Measurements from ENCODE around the gene ELFN1. TPM values are rescaled to one million over a fixed set of nuclear protein-coding genes. Genes with fewer than 3 reads are reported as not detected.

ELFN1 gene
- total RNA-seq, 6 donors from 2014 or later = 0.11 to 3.0 (median 0.30) TPM; not detected in 1

DNA sequence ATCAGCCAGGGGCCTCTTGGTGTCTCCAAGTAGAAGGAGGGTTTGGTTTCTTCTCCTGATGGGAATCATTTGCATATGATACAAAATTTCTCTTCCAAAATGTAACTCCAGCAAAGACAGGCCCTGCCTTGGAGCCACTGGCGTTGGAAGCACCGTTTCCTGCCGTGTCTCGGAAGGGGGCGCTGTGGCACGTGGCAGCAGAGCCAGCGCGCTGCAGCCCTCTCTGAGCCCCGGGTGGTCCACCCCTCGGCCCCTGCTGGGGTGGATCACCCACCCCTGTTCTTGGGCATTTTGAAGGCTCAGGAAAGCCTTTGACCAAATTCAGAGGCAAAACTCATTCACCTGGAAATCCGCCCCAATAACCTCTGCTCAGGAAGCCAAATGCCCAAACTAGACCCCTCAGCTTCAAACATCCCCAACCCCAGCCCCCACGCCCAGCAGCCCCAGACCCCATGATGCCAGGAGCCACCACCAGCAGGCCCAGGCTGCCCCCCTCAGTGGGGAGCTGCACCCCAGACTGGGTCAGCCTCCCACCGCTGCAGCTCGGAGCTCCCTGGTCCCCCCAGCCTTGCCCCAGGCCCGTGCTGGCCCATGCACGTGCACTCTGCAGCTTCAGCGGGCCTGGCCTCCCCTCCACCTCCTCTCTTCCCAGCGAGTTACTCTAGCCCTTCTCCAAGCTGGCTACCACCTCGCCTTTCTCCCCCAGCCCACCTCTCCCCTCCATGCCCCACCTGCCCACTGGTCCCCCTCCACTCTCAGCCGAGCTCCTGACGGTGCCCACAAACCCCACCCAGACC is 29.5 kb upstream of the ELFN1 start:
- no peak for TF ChIP-seq POLR2A (IDR thresholded peaks at IDR 0.05)
- ATAC-seq (ENCODE audit: low FRiP score in 2 of 2) (no peak), DNase-seq (peak in 1 of 2 donors; percentile 63)
- Histone ChIP-seq H3K27ac (no peak overlapping the region), H3K36me3 (no peaks in the 10 kb centered on the region), H3K9me3 (peaks cover 0 to 24% (median 19%) of the 10 kb centered on the region in 4 donors), H3K4me1 (no peaks in the 10 kb centered on the region), H3K4me3 (no peak overlapping the region), H3K27me3 (no peaks in the 10 kb centered on the region)
- WGBS, 2 donors = 70 to 74% methylated on average over 14 to 21 of the region's 21 CpGs

GRCh38 chr7:1641173-1641572 is 28.9 kb upstream of the ELFN1 start:
- no peak for DNase-seq
- H3K9me3 ChIP-seq = peaks cover 0 to 18% (median 16%) of the 10 kb centered on the region in 4 donors
- no peaks in the 10 kb centered on the region for H3K4me1 ChIP-seq
- no peak overlapping the region for H3K27ac ChIP-seq
- no peaks in the 10 kb centered on the region for H3K27me3 ChIP-seq
- no peak for ATAC-seq (ENCODE audit: low FRiP score in 2 of 2)
- TF ChIP-seq EP300 (IDR thresholded peaks at IDR 0.05) (no peak), POLR2A (IDR thresholded peaks at IDR 0.05) (no peak), POLR2AphosphoS5 (IDR thresholded peaks at IDR 0.05) (no peak), CTCF (IDR thresholded peaks at IDR 0.05) (no peak)
- WGBS, 2 donors = 82 to 85% methylated on average over 11 of the region's 11 CpGs
- no peaks in the 10 kb centered on the region for H3K36me3 ChIP-seq
- no peak overlapping the region for H3K4me3 ChIP-seq

DNA sequence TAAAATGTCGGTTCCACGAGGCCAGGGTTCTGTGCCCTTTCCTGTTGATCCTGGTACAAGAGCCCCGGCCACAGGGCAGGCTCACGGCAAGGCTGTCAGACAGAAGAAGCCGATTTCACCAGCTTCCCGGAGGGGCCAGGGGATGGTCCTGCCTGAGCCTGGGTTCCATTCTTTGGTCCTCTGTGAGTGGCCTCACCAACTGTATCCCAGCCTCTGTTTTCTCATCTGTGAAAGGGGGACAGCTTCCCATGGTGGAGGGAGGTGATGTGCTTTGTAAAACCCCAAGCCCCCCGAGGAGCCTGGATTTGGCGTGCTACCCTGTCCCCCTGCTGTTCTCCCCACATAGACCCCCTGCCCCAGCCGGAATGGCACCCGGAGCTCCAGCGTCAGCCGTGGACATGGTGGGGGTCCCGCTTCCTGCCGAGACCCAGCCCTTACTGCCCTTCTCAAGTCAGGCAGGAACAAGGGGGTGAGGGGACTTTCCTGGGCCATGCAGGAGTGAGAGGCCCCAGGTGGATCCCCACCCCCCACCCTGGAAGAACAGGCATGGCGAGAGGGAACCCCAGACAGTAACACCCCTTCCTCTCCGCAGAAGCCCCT is 28.3 kb upstream of the ELFN1 start:
- H3K27me3 ChIP-seq = no peaks in the 10 kb centered on the region
- no peak for TF ChIP-seq CTCF (IDR thresholded peaks at IDR 0.05)
- no peak for TF ChIP-seq POLR2AphosphoS5 (IDR thresholded peaks at IDR 0.05)
- TF ChIP-seq POLR2A (IDR thresholded peaks at IDR 0.05) = no peak
- TF ChIP-seq EP300 (IDR thresholded peaks at IDR 0.05) = no peak
- no peaks in the 10 kb centered on the region for H3K36me3 ChIP-seq
- no peak for DNase-seq
- peaks cover 0 to 14% (median 13%) of the 10 kb centered on the region in 4 donors for H3K9me3 ChIP-seq
- H3K4me3 ChIP-seq = no peak overlapping the region
- WGBS, 2 donors = 77 to 81% methylated on average over 12 to 16 of the region's 16 CpGs
- H3K4me1 ChIP-seq = no peaks in the 10 kb centered on the region
- no peak overlapping the region for H3K27ac ChIP-seq
- ATAC-seq (ENCODE audit: low FRiP score in 2 of 2) = no peak

GRCh38 chr7:1642291-1642731 is 27.8 kb upstream of the ELFN1 start:
- no peak overlapping the region for H3K27ac ChIP-seq
- H3K36me3 ChIP-seq = no peaks in the 10 kb centered on the region
- DNase-seq (peak in 1 of 2 donors; percentile 57), ATAC-seq (ENCODE audit: low FRiP score in 2 of 2) (no peak)
- H3K4me1 ChIP-seq = no peaks in the 10 kb centered on the region
- no peaks in the 10 kb centered on the region for H3K27me3 ChIP-seq
- H3K9me3 ChIP-seq = peaks cover 0 to 9% (median 7%) of the 10 kb centered on the region in 4 donors
- TF ChIP-seq CTCF (IDR thresholded peaks at IDR 0.05) = no peak
- no peak for TF ChIP-seq POLR2AphosphoS5 (IDR thresholded peaks at IDR 0.05)
- no peak for TF ChIP-seq EP300 (IDR thresholded peaks at IDR 0.05)
- TF ChIP-seq POLR2A (IDR thresholded peaks at IDR 0.05) = no peak
- WGBS, 2 donors = 20 to 36% methylated on average over 5 to 10 of the region's 14 CpGs
- H3K4me3 ChIP-seq = no peak overlapping the region

- no peak for ATAC-seq (ENCODE audit: low FRiP score in 2 of 2)
- WGBS, 2 donors = 91 to 92% methylated on average over 11 of the region's 11 CpGs
- no peaks in the 10 kb centered on the region for H3K27me3 ChIP-seq
Observed at GRCh38 chr7:1643270-1644092, 26.6 kb upstream of the ELFN1 start.

More at GRCh38 chr7:1643270-1644092, 26.6 kb upstream of the ELFN1 start:
- TF ChIP-seq POLR2AphosphoS5 (IDR thresholded peaks at IDR 0.05) = no peak
- no peak for TF ChIP-seq CTCF (IDR thresholded peaks at IDR 0.05)
- H3K4me1 ChIP-seq = peaks cover 0 to 4% (median 0%) of the 10 kb centered on the region in 4 donors
- no peak overlapping the region for H3K27ac ChIP-seq
- H3K4me3 ChIP-seq = no peak overlapping the region
- no peaks in the 10 kb centered on the region for H3K9me3 ChIP-seq
- no peaks in the 10 kb centered on the region for H3K36me3 ChIP-seq
- no peak for DNase-seq
